HEK293 (cell line): ENCODE measurements around the gene HOXD12.

Source experiments
- CTCF ChIA-PET: fragments of 350-600 bp; formaldehyde crosslinking; extraction: SDS; loops from one replicate; lab custom pipeline; 2021; ENCODE audit warnings: antibody characterized with exemption; lab: Yijun Ruan, JAX
- POLR2A ChIA-PET: fragments of 300-600 bp; formaldehyde crosslinking; extraction: SDS; loops from one replicate; lab custom pipeline; 2020; ENCODE audit warnings: antibody characterized with exemption, inconsistent platforms; lab: Yijun Ruan, JAX
- H3K27ac ChIP-seq: fragments of 200-500 bp; sonication (Bioruptor generic); 2 replicates; pipeline ENCODE4 v1.5.1; 2014; ENCODE audit warnings: low read depth, low read length, control low read depth, inconsistent platforms; ENCODE audit errors: extremely low read depth
- H3K36me3 ChIP-seq, 2 experiments: fragments of 200-500 bp in 1 of 2; sonication (Bioruptor generic) in 1 of 2; 1 replicate in 1 of 2; 2 replicates in 1 of 2; pipeline ENCODE4 v1.5.1; 2014 to 2017; ENCODE audit warnings: inconsistent platforms in 2 of 2, low read length in 2 of 2; ENCODE audit not compliant: control insufficient read depth in 2 of 2, insufficient read depth in 1 of 2
- H3K4me1 ChIP-seq: fragments of 200-500 bp; sonication (Bioruptor generic); 2 replicates; pipeline ENCODE4 v1.5.1; 2014; ENCODE audit warnings: mild to moderate bottlenecking, low read length, inconsistent platforms; ENCODE audit not compliant: control insufficient read depth, insufficient read depth
- H3K4me3 ChIP-seq: 2 replicates; pipeline ENCODE4 v1.5.1; 2011; ENCODE audit warnings: low read depth, mild to moderate bottlenecking, control low read depth, low read length, moderate library complexity
- H3K9me3 ChIP-seq: fragments of 200-500 bp; sonication (Bioruptor generic); 2 replicates; pipeline ENCODE4 v1.5.1; 2014; ENCODE audit warnings: low read depth, low read length, inconsistent platforms; ENCODE audit not compliant: control insufficient read depth, insufficient read depth
- FEZF1 ChIP-seq: fragments of 450-650 bp; formaldehyde crosslinking; IDR thresholded peaks from 2 replicates; pipeline ENCODE4 v1.5.1; 2016; ENCODE audit warnings: missing biosample characterization, missing genetic modification characterization
- GLI4 ChIP-seq: fragments of 450-650 bp; formaldehyde crosslinking; IDR thresholded peaks from 2 replicates; pipeline ENCODE4 v1.5.1; 2016; ENCODE audit warnings: missing biosample characterization, missing genetic modification characterization
- KLF9 ChIP-seq: fragments of 450-650 bp; formaldehyde crosslinking; IDR thresholded peaks from 2 replicates; pipeline ENCODE4 v1.5.1; 2016; ENCODE audit warnings: missing biosample characterization, missing genetic modification characterization, low read depth
- SCRT2 ChIP-seq: fragments of 450-650 bp; formaldehyde crosslinking; IDR thresholded peaks from 2 replicates; pipeline ENCODE4 v1.5.1; 2016; ENCODE audit warnings: missing biosample characterization, missing genetic modification characterization
- TRIM28 ChIP-seq: IDR thresholded peaks from 2 replicates; pipeline ENCODE4 v1.6.1; 2011; ENCODE audit warnings: low read length, control low read depth, borderline replicate concordance
- ZNF121 ChIP-seq: fragments of 450-650 bp; formaldehyde crosslinking; IDR thresholded peaks from 2 replicates; pipeline ENCODE4 v1.5.1; 2016; ENCODE audit warnings: missing biosample characterization, missing genetic modification characterization
- ZNF16 ChIP-seq: fragments of 450-650 bp; formaldehyde crosslinking; IDR thresholded peaks from 2 replicates; pipeline ENCODE4 v1.5.1; 2016; ENCODE audit warnings: low read depth, missing biosample characterization, missing genetic modification characterization
- ZNF175 ChIP-seq: fragments of 450-650 bp; formaldehyde crosslinking; IDR thresholded peaks from 2 replicates; pipeline ENCODE4 v1.5.1; 2016; ENCODE audit warnings: missing biosample characterization, missing genetic modification characterization
- ZNF341 ChIP-seq: fragments of 450-650 bp; formaldehyde crosslinking; IDR thresholded peaks from 2 replicates; pipeline ENCODE4; 2016; ENCODE audit warnings: low read depth, missing biosample characterization, missing genetic modification characterization
- ZNF654 ChIP-seq: fragments of 450-650 bp; formaldehyde crosslinking; IDR thresholded peaks from 2 replicates; pipeline ENCODE4 v1.5.1; 2016; ENCODE audit warnings: low read depth, missing biosample characterization, missing genetic modification characterization
- ZNF658 ChIP-seq: fragments of 450-650 bp; formaldehyde crosslinking; IDR thresholded peaks from 2 replicates; pipeline ENCODE4; 2016; ENCODE audit warnings: missing biosample characterization, missing genetic modification characterization
- ZNF768 ChIP-seq: fragments of 450-650 bp; formaldehyde crosslinking; IDR thresholded peaks from 2 replicates; pipeline ENCODE4 v1.5.1; 2018; ENCODE audit warnings: missing biosample characterization, mild to moderate bottlenecking, missing genetic modification characterization
- TF ChIP-seq, protein P1 (sequence below): fragments of 450-650 bp; formaldehyde crosslinking; IDR thresholded peaks from 2 replicates; pipeline ENCODE4 v1.5.1; 2016; ENCODE audit warnings: missing biosample characterization, missing genetic modification characterization
- TF ChIP-seq, protein P2 (sequence below): fragments of 450-650 bp; formaldehyde crosslinking; IDR thresholded peaks from 2 replicates; pipeline ENCODE4 v1.5.1; 2016; ENCODE audit warnings: missing biosample characterization, missing genetic modification characterization
- TF ChIP-seq, protein P3 (sequence below): fragments of 450-650 bp; formaldehyde crosslinking; IDR thresholded peaks from 2 replicates; pipeline ENCODE4 v1.5.1; 2017; ENCODE audit warnings: missing biosample characterization, missing genetic modification characterization

Gene HOXD12

DNA sequence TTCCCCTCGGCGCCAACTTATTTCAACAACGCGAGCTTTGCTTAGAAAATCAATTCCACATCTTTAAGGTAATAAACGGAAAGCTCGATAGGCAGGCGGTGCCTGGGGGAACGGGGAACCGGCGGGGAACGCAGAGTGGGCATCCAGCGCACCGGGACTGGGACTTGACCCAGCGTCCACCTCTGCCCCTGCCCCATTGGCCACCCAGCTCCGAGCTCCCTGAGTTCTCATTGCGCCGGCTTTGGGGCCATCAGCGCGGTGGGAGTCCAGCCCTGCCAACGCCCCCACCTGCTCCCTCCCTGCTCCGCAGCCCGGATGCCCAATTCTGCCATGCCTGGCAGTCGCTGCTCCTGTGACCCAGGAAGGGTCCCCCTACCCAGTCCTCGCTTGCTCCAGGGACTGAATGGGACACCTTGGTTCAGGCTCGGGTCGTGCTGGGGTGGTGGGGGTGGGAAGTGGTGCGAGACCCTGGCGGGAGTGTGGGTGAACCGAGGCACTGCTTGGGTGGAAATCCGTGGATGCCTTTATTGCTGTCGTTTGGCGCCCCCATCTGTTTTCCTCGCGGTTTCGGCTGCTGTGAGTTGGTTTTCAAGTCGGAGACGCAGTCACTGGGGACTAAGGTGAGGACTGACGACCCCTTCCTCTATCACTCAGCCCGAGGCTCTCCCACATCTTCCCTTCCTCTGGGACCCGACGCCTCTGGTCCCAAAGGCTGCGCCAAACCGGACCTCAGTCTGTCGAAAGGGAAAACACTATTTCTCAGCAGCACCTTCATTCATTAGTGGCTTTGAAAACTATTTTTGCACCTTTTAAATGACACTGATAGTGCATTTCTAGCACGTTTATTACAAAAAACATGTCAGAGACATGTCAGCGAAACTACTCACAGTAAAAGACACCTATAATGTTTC is 13.5 kb upstream of the HOXD12 start (continued):
- TF ChIP-seq, protein P1, sequence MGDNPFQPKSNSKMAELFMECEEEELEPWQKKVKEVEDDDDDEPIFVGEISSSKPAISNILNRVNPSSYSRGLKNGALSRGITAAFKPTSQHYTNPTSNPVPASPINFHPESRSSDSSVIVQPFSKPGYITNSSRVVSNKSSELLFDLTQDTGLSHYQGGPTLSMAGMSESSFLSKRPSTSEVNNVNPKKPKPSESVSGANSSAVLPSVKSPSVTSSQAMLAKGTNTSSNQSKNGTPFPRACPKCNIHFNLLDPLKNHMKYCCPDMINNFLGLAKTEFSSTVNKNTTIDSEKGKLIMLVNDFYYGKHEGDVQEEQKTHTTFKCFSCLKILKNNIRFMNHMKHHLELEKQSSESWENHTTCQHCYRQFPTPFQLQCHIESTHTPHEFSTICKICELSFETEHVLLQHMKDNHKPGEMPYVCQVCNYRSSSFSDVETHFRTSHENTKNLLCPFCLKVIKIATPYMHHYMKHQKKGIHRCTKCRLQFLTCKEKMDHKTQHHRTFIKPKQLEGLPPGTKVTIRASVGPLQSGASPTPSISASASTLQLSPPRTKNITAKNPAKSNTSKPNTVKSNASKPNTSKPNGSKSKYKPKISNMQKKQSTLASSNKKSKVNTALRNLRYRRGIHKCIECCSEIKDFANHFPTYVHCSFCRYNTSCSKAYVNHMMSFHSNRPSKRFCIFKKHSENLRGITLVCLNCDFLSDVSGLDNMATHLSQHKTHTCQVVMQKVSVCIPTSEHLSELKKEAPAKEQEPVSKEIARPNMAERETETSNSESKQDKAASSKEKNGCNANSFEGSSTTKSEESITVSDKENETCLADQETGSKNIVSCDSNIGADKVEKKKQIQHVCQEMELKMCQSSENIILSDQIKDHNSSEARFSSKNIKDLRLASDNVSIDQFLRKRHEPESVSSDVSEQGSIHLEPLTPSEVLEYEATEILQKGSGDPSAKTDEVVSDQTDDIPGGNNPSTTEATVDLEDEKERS: no peak
- TF ChIP-seq FEZF1 (tag by site-specific recombination) (no peak), ZNF121 (tag by site-specific recombination) (no peak), ZNF658 (tag by site-specific recombination) (no peak), KLF9 (no peak), GLI4 (no peak), ZNF341 (tag by site-specific recombination) (no peak), ZNF175 (tag by site-specific recombination) (no peak), ZNF768 (tag by site-specific recombination) (no peak), ZNF16 (tag by site-specific recombination) (no peak), ZNF654 (tag by site-specific recombination) (peak; percentile 82)
- TF ChIP-seq, protein P2, sequence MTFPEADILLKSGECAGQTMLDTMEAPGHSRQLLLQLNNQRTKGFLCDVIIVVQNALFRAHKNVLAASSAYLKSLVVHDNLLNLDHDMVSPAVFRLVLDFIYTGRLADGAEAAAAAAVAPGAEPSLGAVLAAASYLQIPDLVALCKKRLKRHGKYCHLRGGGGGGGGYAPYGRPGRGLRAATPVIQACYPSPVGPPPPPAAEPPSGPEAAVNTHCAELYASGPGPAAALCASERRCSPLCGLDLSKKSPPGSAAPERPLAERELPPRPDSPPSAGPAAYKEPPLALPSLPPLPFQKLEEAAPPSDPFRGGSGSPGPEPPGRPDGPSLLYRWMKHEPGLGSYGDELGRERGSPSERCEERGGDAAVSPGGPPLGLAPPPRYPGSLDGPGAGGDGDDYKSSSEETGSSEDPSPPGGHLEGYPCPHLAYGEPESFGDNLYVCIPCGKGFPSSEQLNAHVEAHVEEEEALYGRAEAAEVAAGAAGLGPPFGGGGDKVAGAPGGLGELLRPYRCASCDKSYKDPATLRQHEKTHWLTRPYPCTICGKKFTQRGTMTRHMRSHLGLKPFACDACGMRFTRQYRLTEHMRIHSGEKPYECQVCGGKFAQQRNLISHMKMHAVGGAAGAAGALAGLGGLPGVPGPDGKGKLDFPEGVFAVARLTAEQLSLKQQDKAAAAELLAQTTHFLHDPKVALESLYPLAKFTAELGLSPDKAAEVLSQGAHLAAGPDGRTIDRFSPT (tag by site-specific recombination): peak; percentile 61; the same call in 1 of the 2 replicates
- TF ChIP-seq, protein P3, sequence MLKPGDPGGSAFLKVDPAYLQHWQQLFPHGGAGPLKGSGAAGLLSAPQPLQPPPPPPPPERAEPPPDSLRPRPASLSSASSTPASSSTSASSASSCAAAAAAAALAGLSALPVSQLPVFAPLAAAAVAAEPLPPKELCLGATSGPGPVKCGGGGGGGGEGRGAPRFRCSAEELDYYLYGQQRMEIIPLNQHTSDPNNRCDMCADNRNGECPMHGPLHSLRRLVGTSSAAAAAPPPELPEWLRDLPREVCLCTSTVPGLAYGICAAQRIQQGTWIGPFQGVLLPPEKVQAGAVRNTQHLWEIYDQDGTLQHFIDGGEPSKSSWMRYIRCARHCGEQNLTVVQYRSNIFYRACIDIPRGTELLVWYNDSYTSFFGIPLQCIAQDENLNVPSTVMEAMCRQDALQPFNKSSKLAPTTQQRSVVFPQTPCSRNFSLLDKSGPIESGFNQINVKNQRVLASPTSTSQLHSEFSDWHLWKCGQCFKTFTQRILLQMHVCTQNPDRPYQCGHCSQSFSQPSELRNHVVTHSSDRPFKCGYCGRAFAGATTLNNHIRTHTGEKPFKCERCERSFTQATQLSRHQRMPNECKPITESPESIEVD (tag by site-specific recombination): no peak

DNA sequence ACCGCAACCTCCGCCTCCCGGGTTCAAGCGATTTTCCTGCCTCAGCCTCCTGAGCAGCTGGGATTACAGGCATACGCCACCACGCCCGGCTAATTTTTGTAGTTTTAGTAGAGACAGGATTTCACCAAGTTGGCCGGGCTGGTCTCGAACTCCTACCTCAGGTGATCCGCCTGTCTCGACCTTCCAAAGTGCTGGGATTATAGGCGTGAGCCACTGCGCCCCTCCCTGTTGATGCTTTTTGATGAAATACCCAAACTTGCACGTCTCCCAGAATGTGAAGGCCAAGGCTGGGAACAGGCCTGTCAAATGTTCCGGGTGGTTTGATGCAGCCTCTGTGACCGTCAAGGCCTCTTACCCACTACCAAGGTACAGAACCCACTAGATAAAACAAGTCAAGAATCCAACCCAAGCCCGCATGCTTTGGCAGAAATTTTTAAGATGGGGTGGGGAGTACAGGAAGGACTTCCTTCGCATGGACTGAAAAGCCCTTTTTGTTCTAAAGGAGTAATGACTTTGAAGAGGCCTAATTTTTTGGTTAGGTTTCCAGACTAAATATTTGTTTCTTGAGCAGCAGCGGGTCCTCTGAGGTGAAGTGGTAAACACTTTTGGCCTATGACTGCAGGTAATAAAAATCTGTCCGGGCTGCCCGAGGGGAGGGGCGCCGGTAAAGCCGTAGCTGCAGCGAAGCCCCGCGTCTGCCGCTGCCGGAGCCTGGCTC is 12.1 kb upstream of the HOXD12 start:
- TF ChIP-seq SCRT2 (tag by site-specific recombination) (no peak), TRIM28 (no peak), ZNF341 (tag by site-specific recombination) (no peak)
- no peak overlapping the region for H3K27ac ChIP-seq
- CTCF ChIA-PET: interaction anchor here (0.6 to 5.6 kb wide), 13 partner anchors 9 to 884 kb away, joined by 3 to 33 read pairs (median 4); no protein-coding TSS in a partner anchor
- H3K9me3 ChIP-seq: no peaks in the 10 kb centered on the region
- POLR2A ChIA-PET: interaction anchor here (1.4 to 1.7 kb wide), 2 partner anchors 10 to 17 kb away, joined by 3 to 5 read pairs; no protein-coding TSS in a partner anchor
- no peaks in the 10 kb centered on the region for H3K36me3 ChIP-seq
- no peaks in the 10 kb centered on the region for H3K4me1 ChIP-seq
- H3K4me3 ChIP-seq: no peak overlapping the region
